ENCODE results near the gene ACP6.
A peak's percentile ranks its signal among the peaks of the same experiment; 100 is the strongest.
"Not testable (repeated sequence)": the region's sequence is repeated elsewhere in the genome, so short reads cannot be mapped to it uniquely, and the experiment has no call there.

Gene ACP6

GRCh38 chr1:147625362-147625995 is 44.8 kb downstream of the ACP6 start:
- Histone ChIP-seq H3K4me3 (no peak overlapping the region), H3K27ac (peak overlapping the region in 1 of 21 experiments; percentile 42)

DNA sequence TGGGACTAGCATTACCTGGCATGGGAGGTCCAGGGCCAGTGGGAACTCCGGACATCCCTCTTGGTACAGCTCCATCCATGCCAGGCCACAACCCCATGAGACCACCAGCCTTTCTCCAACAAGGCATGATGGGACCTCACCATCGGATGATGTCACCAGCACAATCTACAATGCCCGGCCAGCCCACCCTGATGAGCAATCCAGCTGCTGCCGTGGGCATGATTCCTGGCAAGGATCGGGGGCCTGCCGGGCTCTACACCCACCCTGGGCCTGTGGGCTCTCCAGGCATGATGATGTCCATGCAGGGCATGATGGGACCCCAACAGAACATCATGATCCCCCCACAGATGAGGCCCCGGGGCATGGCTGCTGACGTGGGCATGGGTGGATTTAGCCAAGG is 45.8 kb downstream of the ACP6 start:
- no peak overlapping the region for H3K27ac ChIP-seq
- H3K4me3 ChIP-seq, result no peak overlapping the region

GRCh38 chr1:147624011-147624410 is 46.3 kb downstream of the ACP6 start:
- no peak overlapping the region for H3K27ac ChIP-seq

DNA sequence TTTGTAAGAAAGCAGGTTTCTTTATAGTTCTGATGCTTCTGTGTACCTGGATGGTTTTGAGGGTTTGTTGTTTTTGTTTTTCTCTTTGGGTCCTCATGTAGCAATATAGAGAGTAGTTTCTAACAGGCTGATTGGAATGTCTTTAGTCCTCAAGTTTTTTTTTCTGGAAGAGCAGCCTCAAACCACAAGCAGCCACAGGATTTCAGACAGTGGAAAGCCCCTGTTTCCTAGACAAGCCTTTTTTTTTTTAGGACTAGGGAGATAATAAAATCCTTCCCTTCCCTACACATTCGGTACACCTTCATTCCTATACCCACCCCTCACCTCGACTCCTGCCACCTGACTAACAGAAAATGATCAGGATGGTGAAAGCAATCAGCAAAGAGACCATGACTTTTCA is 47.6 kb downstream of the ACP6 start:
- H3K4me3 ChIP-seq, result no peak overlapping the region

More at GRCh38 chr1:147624011-147624410, 46.3 kb downstream of the ACP6 start:
- H3K4me3 ChIP-seq, result no peak overlapping the region

DNA sequence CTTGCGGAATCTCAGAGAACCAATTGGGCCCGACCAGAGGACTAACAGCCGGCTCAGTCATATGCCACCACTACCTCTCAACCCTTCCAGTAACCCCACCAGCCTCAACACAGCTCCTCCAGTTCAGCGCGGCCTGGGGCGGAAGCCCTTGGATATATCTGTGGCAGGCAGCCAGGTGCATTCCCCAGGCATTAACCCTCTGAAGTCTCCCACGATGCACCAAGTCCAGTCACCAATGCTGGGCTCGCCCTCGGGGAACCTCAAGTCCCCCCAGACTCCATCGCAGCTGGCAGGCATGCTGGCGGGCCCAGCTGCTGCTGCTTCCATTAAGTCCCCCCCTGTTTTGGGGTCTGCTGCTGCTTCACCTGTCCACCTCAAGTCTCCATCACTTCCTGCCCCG is 49.8 kb downstream of the ACP6 start:
- no peak overlapping the region for H3K4me3 ChIP-seq
- H3K27ac ChIP-seq, result no peak overlapping the region

More for the DNA sequence above, 47.6 kb downstream of the ACP6 start:
- H3K27ac ChIP-seq, result no peak overlapping the region

DNA sequence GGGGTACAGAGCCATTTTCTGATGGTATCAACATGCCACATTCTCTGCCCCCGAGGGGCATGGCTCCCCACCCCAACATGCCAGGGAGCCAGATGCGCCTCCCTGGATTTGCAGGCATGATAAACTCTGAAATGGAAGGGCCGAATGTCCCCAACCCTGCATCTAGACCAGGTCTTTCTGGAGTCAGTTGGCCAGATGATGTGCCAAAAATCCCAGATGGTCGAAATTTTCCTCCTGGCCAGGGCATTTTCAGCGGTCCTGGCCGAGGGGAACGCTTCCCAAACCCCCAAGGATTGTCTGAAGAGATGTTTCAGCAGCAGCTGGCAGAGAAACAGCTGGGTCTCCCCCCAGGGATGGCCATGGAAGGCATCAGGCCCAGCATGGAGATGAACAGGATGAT is 50.6 kb downstream of the ACP6 start:
- Histone ChIP-seq H3K27ac (no peak overlapping the region), H3K4me3 (no peak overlapping the region)

- H3K4me3 ChIP-seq, result no peak overlapping the region
- H3K27ac ChIP-seq, result peak overlapping the region in 1 of 21 experiments; percentile 14
Observed at GRCh38 chr1:147618771-147619170, 51.6 kb downstream of the ACP6 start.

DNA sequence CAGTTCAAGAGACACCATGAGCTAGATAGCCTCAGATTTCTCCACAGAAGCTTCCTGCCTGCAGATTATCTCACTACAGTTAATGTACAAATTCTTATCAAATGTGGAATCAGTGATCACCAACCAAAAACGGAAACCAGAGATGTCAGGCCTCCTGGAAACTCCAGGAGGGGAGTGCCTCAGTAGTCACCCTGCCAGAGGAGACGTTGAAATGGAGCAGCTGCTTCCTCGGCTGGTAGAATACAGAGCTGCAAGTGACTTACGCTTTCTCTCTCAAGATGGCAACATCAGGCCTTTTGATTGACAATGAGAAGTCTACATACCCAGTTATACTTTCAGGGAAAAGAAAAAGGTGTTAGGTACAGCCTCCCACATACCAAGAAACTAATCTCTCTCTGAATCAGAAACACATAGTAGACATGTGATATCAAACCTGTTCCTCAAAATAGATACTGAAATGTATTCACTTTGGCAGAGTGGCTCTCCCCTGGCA is 52.2 kb downstream of the ACP6 start:
- Histone ChIP-seq H3K27ac (no peak overlapping the region), H3K4me3 (no peak overlapping the region)

GRCh38 chr1:147614966-147615365 is 55.4 kb downstream of the ACP6 start:
- not testable (repeated sequence) for H3K27ac ChIP-seq

GRCh38 chr1:147613506-147613905 is 56.8 kb downstream of the ACP6 start:
- no peak overlapping the region for H3K4me3 ChIP-seq
- H3K27ac ChIP-seq, result no peak overlapping the region

More at GRCh38 chr1:147614966-147615365, 55.4 kb downstream of the ACP6 start:
- H3K4me3 ChIP-seq, result not testable (repeated sequence)

DNA sequence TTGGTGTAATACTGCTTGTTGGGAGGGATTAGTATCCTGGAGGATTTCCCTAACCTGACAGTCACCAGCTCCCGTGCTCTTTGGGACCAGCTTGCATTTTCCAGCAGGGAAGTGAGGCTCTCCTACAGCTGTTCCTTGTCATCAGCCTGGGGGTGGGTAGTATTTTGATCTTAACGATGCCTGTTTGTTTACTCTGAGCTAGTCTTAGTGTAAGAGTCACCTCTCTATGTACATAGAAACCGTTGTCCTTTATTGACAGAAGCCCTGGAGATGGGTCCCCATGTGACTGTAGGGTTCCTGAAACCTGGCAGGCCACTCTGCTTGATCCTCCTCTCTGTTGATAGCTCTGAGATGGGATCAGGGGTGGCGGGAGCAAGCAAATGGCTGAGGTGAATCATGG is 58.0 kb downstream of the ACP6 start:
- no peak overlapping the region for H3K27ac ChIP-seq
- no peak overlapping the region for H3K4me3 ChIP-seq

DNA sequence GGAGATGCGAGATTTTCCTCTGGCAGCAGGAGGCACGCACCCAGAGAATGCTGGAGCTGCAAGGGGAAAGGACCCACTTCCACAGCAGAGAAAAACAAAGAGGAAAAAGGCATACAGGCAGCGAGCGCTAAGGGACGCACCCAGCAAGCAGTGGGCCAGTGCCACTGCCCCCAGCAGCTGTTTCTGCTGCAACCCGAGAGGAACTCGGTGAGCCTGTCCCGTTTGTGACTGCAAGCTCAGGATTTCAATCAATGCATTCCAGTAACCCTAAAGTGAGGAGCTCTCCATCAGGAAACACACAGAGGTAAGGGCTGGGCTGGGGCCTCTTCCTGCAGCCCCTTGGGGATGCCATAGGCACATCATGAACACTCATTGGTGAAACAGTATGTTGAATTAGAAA is 58.7 kb downstream of the ACP6 start:
- Histone ChIP-seq H3K27ac (no peak overlapping the region), H3K4me3 (no peak overlapping the region)

- Histone ChIP-seq H3K27ac (no peak overlapping the region), H3K4me3 (no peak overlapping the region)
Observed at GRCh38 chr1:147611021-147611426, 59.3 kb downstream of the ACP6 start.

GRCh38 chr1:147609358-147609757 is 61.0 kb downstream of the ACP6 start:
- Histone ChIP-seq H3K27ac (no peak overlapping the region), H3K4me3 (no peak overlapping the region)

DNA sequence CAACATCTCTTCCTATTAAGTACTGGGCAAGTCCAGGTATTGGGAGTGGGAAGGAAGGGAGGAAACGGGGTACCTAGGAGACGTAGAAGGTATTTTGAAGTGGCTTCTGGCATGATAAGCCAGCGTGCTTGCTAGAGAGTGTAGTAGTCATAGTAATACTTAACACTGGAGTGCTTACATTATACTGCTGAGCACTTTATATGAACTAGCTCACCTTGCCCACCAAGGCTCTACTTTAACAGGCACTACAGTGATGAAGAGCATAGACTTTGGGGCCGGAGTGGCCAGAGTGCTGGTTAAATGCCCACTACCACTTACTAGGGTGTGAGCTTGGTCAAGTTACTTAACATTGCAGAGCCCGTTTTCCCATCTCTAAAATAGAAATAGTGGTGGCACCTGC is 61.7 kb downstream of the ACP6 start:
- no peak overlapping the region for H3K27ac ChIP-seq
- H3K4me3 ChIP-seq, result no peak overlapping the region

- H3K27ac ChIP-seq, result no peak overlapping the region
Observed at GRCh38 chr1:147605591-147605990, 64.7 kb downstream of the ACP6 start.

DNA sequence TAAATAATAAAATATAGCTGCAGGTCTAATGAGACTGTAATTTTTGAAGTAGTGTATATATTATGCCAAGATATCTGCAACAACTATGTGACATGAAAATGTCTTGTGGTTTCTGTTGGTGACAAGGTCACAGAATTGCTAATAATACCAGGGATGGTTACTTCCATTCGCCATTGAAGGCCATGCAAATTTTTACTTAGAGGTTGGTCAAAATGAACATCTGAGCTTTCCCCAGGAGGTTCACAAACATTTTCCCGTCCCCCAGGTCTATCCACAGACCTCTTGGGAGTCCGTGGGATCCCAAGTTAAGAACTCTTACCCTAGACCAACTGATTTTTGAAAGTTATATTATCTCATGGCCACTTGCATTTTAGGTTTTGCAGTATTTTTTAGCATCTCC is 66.3 kb downstream of the ACP6 start:
- Histone ChIP-seq H3K4me3 (no peak overlapping the region), H3K27ac (no peak overlapping the region)

More at GRCh38 chr1:147605591-147605990, 64.7 kb downstream of the ACP6 start:
- H3K4me3 ChIP-seq, result no peak overlapping the region

DNA sequence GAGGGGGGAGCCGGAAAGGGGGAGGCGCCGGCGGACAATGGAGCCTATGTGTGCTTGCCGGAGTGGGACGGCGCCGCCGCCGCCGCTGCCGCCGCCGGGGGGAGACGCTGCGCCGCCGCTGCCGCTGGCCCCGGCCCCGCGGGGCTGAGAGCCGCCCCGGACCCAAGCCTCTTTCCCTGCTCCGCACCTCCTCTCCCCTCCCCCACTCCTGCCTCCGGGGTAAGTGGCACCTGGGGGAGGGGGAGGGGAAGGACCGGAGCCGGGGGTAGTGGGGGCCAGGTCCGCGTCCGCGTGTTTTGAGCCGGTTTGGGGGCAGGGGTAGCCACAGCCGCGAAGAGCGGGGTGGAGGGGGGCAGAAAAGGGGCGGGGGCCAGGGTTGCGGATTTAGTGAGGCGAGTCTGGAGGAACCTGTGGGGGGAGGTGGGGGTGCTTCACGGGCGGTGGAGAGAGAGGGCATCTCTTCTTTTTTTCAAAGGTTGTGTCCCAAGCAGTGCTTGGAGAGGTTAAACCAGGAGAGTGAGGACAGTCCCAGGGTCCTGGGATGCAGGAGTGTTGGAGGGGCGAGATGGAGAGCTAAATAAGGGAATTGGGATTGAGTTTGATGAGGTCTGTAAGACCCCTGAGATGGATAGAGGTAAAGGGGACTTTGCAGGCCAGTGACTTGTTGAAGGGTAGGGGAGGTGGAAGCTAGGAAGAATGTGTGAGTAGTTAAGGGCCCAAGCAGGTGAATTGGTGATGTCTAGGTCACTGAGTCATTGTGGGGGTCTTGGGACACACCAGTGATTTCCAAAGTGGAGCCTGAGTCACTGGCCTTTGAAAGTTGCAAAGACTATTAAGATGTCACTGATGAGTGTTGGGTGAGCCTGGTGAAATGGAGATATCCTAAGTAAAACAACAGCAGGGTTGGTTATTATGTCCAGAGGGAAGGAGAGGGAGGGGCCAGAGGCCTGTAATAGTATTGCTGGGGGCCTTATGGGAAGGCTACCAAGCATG is 69.9 kb downstream of the ACP6 start:
- H3K27ac ChIP-seq, result peak overlapping the region in 20 of 21 experiments; percentile 21 to 90 (median 84)
- H3K4me3 ChIP-seq, result peak overlapping the region; percentile 60 to 78 (median 67)

DNA sequence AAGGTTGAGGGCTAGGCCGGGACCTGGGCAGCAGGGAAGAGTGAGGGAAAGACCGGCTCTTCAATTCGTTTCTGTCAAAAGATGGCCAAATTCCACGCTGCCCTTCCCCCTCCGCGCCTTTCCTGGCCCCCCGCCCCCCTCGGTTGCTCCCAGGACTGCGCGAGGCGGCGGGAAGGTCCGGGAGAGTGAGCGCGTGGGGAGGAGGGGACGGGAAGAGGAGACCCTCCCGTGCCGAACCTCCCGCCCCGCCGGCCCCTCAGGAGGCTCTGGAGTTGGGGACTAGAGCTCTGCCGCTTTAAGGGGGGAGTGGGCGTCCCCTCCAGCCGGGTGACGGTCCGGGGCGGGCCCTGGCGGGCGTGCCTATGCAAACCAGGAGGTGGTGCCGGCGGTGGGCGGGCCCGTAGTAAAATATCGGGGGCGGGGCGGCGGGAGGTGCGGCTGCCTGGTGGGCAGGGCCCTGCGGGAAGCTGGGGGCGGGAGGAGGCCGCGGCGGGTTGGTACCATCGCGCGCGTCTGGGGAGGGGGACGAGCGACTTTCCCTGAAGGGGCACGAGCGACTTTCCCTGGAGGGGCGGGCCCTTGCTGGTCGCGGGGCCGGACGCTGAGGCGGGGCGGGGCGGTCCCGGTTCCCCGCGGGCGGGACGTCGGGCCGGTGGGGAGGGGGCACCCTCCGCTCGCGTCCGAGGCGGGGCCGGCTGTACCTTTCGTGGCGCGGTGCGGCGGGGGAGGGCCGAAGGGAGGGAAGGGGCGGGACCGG is 70.8 kb downstream of the ACP6 start:
- H3K4me3 ChIP-seq, result peak overlapping the region; percentile 60 to 78 (median 67)
- H3K27ac ChIP-seq, result peak overlapping the region; percentile 57 to 90 (median 84)
